Renal cortical epithelial cell (primary cell): ENCODE results near the gene KYNU. TPM values are rescaled to one million over a fixed set of nuclear protein-coding genes. Genes with fewer than 3 reads are reported as not detected.
"Not testable (repeated sequence)": the region's sequence is repeated elsewhere in the genome, so short reads cannot be mapped to it uniquely, and the experiment has no call there.

Experiments used
- DNase-seq: peaks from one replicate; pipeline ENCODE4 v3.0.0-alpha.2; 2011; ENCODE audit warnings: low read depth
- total RNA-seq: library from RNA; depleted of rRNA; stranded (reverse); fragments of >200 nt; gene quantifications from 2 replicates; pipeline ENCODE4 v1.2.3, GENCODE V29; 2014

Gene KYNU
- total RNA-seq, 1 donor from 2014 or later = 1.6 TPM

DNA sequence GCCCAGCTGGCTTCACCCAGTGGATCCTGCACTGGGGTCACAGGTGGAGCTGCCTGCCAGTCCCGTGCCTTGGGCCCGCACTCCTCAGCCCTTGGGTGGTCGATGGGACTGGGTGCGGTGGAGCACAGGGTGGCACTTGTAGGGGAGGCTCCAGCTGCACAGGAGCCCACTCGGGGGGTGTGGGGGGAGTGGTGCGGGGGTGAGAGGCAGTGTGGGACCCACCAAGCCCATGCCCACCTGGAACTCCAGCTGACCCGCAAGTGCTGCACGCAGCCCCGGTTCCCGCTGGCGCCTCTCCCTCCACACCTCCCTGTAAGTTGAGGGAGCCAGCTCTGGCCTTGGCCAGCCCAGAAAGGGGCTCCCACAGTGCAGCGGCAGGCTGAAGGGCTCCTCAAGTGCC lies 212.1 kb downstream of the KYNU start:
- DNase-seq = not testable (repeated sequence)
